ENCODE results near the gene LRRC3. TPM values are rescaled to one million over a fixed set of nuclear protein-coding genes. Genes with fewer than 3 reads are reported as not detected.

LRRC3 gene, protein sequence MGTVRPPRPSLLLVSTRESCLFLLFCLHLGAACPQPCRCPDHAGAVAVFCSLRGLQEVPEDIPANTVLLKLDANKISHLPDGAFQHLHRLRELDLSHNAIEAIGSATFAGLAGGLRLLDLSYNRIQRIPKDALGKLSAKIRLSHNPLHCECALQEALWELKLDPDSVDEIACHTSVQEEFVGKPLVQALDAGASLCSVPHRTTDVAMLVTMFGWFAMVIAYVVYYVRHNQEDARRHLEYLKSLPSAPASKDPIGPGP
- 3.6 and 3.7 TPM in 2 replicates for total RNA-seq

GRCh38 chr21:44454747-44455523, at the start of gene LRRC3:
Gene LRRC3, plus strand, starts transcription at chr21:44455510. Its CDS starts 1,135 bp downstream, at chr21:44456645.

Other genes starting within 250 kb of the LRRC3 start
- gene ICOSLG, start 214.6 kb upstream of the LRRC3 start, total RNA-seq: 0.32 and 0.54 TPM in 2 replicates
- gene DNMT3L, start 193.6 kb upstream of the LRRC3 start, total RNA-seq: not detected in 2 replicates
- gene AIRE, start 169.6 kb upstream of the LRRC3 start, total RNA-seq: not detected in 2 replicates
- gene PFKL, start 155.5 kb upstream of the LRRC3 start, total RNA-seq: 225 and 255 TPM in 2 replicates
- 14.4 and 19.5 TPM in 2 replicates for gene CFAP410, start 116.1 kb upstream of the LRRC3 start, total RNA-seq
- gene TRPM2, start 101.9 kb upstream of the LRRC3 start, total RNA-seq: not detected in 2 replicates
- not detected in 2 replicates for gene KRTAP10-1, start 84.7 kb downstream of the LRRC3 start, total RNA-seq
- not detected in 2 replicates for gene KRTAP10-2, start 96.0 kb downstream of the LRRC3 start, total RNA-seq
- gene KRTAP10-3, start 103.3 kb downstream of the LRRC3 start, total RNA-seq: not detected in 2 replicates
- gene KRTAP10-4, start 118.2 kb downstream of the LRRC3 start, total RNA-seq: not detected in 2 replicates
- not detected in 2 replicates for gene KRTAP10-5, start 125.1 kb downstream of the LRRC3 start, total RNA-seq
- gene KRTAP10-6, start 137.0 kb downstream of the LRRC3 start, total RNA-seq: not detected in 2 replicates
- not detected in 2 replicates for gene KRTAP10-7, start 145.1 kb downstream of the LRRC3 start, total RNA-seq
- gene KRTAP10-8, start 156.6 kb downstream of the LRRC3 start, total RNA-seq: not detected in 2 replicates
- not detected in 2 replicates for gene KRTAP10-9, start 171.6 kb downstream of the LRRC3 start, total RNA-seq
- gene KRTAP10-10, start 181.8 kb downstream of the LRRC3 start, total RNA-seq: not detected in 2 replicates
- gene KRTAP10-11, start 190.9 kb downstream of the LRRC3 start, total RNA-seq: not detected in 2 replicates
- gene KRTAP12-4, start 199.1 kb downstream of the LRRC3 start, total RNA-seq: not detected in 2 replicates
- gene KRTAP12-3, start 202.4 kb downstream of the LRRC3 start, total RNA-seq: not detected in 2 replicates
- gene KRTAP12-2, start 211.4 kb downstream of the LRRC3 start, total RNA-seq: not detected in 2 replicates
- gene KRTAP12-1, start 226.7 kb downstream of the LRRC3 start, total RNA-seq: not detected in 2 replicates
- gene KRTAP10-12, start 241.7 kb downstream of the LRRC3 start, total RNA-seq: not detected in 2 replicates